PC-3 (cell line): ENCODE data around the gene PCDHA6.

Experiments
- EZH2 ChIP-seq: fragments of 300-600 bp; sonication (generic); IDR thresholded peaks from one replicate; pipeline ENCODE4 v1.6.1; 2017; ENCODE audit warnings: antibody characterized with exemption, mild to moderate bottlenecking, low read length; ENCODE audit not compliant: unreplicated experiment
- EZH2phosphoT487 ChIP-seq: fragments of 300-600 bp; sonication (generic); IDR thresholded peaks from 2 replicates; pipeline ENCODE4 v1.6.1; 2018; ENCODE audit warnings: mild to moderate bottlenecking, antibody characterized with exemption, low read length, borderline replicate concordance
- TF ChIP-seq, protein P1 (sequence below): fragments of 300-600 bp; sonication (generic); conservative IDR thresholded peaks from 2 replicates; pipeline ENCODE4 v1.5.1; 2017; ENCODE audit warnings: antibody characterized with exemption, low read depth, mild to moderate bottlenecking, low read length

DNA sequence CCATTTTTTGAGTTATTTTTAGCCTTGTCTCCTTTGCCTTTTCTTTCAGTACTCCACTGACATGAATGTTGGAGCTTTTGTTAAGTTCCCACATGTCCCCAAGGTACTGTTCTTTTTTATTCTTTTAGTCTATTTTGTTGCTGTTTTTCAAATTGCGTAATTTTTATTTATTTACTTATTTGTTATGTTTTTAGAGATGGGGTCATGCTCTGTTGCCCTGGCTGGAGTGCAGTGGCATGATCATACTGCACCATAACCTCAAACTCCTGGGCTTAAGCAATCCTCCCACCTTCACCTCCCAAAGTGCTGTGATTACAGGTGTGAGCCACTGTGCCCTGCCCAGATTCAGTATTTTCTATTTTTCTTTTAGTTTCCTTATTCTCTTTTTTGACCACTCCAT, 47.2 kb upstream of the PCDHA6 start:
- TF ChIP-seq, protein P1, sequence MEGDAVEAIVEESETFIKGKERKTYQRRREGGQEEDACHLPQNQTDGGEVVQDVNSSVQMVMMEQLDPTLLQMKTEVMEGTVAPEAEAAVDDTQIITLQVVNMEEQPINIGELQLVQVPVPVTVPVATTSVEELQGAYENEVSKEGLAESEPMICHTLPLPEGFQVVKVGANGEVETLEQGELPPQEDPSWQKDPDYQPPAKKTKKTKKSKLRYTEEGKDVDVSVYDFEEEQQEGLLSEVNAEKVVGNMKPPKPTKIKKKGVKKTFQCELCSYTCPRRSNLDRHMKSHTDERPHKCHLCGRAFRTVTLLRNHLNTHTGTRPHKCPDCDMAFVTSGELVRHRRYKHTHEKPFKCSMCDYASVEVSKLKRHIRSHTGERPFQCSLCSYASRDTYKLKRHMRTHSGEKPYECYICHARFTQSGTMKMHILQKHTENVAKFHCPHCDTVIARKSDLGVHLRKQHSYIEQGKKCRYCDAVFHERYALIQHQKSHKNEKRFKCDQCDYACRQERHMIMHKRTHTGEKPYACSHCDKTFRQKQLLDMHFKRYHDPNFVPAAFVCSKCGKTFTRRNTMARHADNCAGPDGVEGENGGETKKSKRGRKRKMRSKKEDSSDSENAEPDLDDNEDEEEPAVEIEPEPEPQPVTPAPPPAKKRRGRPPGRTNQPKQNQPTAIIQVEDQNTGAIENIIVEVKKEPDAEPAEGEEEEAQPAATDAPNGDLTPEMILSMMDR, result no peak
- TF ChIP-seq EZH2 (no peak), EZH2phosphoT487 (no peak)
